ENCODE measurements around the gene HINFP.

- TF ChIP-seq RAD21 (IDR thresholded peaks at IDR 0.05; ENCODE audit: low read depth) = no peak
- TF ChIP-seq CEBPB (IDR thresholded peaks at IDR 0.05) = no peak
- no peak for TF ChIP-seq EGR1 (IDR thresholded peaks at IDR 0.05)
- no peak for TF ChIP-seq MAX (IDR thresholded peaks at IDR 0.05)
- TF ChIP-seq TEAD4 (IDR thresholded peaks at IDR 0.05) = no peak
- TF ChIP-seq FOXM1 (IDR thresholded peaks at IDR 0.05; ENCODE audit: borderline replicate concordance, low read depth) = no peak
- TF ChIP-seq TAF1 (IDR thresholded peaks at IDR 0.05; ENCODE audit: low read depth) = no peak
- no peak for TF ChIP-seq EP300 (IDR thresholded peaks at IDR 0.05; ENCODE audit: borderline replicate concordance)
- TF ChIP-seq CREB1 (IDR thresholded peaks at IDR 0.05; ENCODE audit: low read depth) = no peak
- no peak for TF ChIP-seq YY1 (IDR thresholded peaks at IDR 0.05; ENCODE audit: low read depth)
- TF ChIP-seq ZBTB7A (IDR thresholded peaks at IDR 0.05; ENCODE audit: low read depth) = no peak
- TF ChIP-seq REST (IDR thresholded peaks at IDR 0.05; ENCODE audit: low read depth) = no peak
- no peak for TF ChIP-seq NFIC (IDR thresholded peaks at IDR 0.05)
- no peak for TF ChIP-seq TCF12 (IDR thresholded peaks at IDR 0.05; ENCODE audit: low read depth)
Measured at GRCh38 chr11:119089319-119089718, 32.1 kb upstream of the HINFP start.
